Measurements from ENCODE around the gene CREB3L1. TPM values are rescaled to one million over a fixed set of nuclear protein-coding genes. Genes with fewer than 3 reads are reported as not detected.

Gene CREB3L1
- total and polyA plus RNA-seq, 4 donors, result 16.8 to 54.0 (median 36.8) TPM

- TF ChIP-seq CTCF (IDR thresholded peaks at IDR 0.05; ENCODE audit: control extremely low read depth, extremely low read depth), result no peak
- Histone ChIP-seq H3K36me3 (ENCODE audit: control insufficient read depth in 4 of 4, insufficient read depth in 4 of 4, low read length in 4 of 4) (peaks cover 0 to 25% (median 1%) of the 10 kb centered on the region in 4 donors), H3K4me3 (no peak overlapping the region), H3K27ac (ENCODE audit: low read depth in 1 of 2, low read length in 1 of 2) (no peak overlapping the region), H3K27me3 (ENCODE audit: control insufficient read depth in 3 of 3, insufficient read depth in 3 of 3, low read length in 2 of 3) (no peaks in the 10 kb centered on the region), H3K9me3 (ENCODE audit: control insufficient read depth in 4 of 4, insufficient read depth in 3 of 4, low read length in 3 of 4) (no peaks in the 10 kb centered on the region), H3K4me1 (ENCODE audit: control insufficient read depth in 5 of 5, insufficient read depth in 5 of 5, low read length in 5 of 5) (peaks cover 4 to 36% (median 21%) of the 10 kb centered on the region in 5 donors), H3K9ac (ENCODE audit: insufficient read depth in 1 of 2, low read length in 2 of 2) (no peak overlapping the region)
- DNase-seq (no peak), ATAC-seq (ENCODE audit: insufficient read depth, low FRiP score) (no peak)
- WGBS, 2 donors, result 89 to 92% methylated on average over 22 of the region's 22 CpGs
Measured at GRCh38 chr11:46366260-46366659, 88.8 kb downstream of the CREB3L1 start.

GRCh38 chr11:46366661-46367161 lies 89.2 kb downstream of the CREB3L1 start:
- Histone ChIP-seq H3K27ac (ENCODE audit: low read depth in 1 of 2, low read length in 1 of 2) (no peak overlapping the region), H3K27me3 (ENCODE audit: control insufficient read depth in 3 of 3, insufficient read depth in 3 of 3, low read length in 2 of 3) (no peaks in the 10 kb centered on the region), H3K9ac (ENCODE audit: insufficient read depth in 1 of 2, low read length in 2 of 2) (no peak overlapping the region), H3K36me3 (ENCODE audit: control insufficient read depth in 4 of 4, insufficient read depth in 4 of 4, low read length in 4 of 4) (peaks cover 0 to 29% (median 2%) of the 10 kb centered on the region in 4 donors), H3K4me3 (no peak overlapping the region), H3K4me1 (ENCODE audit: control insufficient read depth in 5 of 5, insufficient read depth in 5 of 5, low read length in 5 of 5) (peaks cover 4 to 32% (median 17%) of the 10 kb centered on the region in 5 donors), H3K9me3 (ENCODE audit: control insufficient read depth in 4 of 4, insufficient read depth in 3 of 4, low read length in 3 of 4) (no peaks in the 10 kb centered on the region)
- no peak for TF ChIP-seq CTCF (IDR thresholded peaks at IDR 0.05; ENCODE audit: control extremely low read depth, extremely low read depth)
- WGBS, 2 donors, result 93 to 95% methylated on average over 25 to 31 of the region's 31 CpGs
- ATAC-seq (ENCODE audit: insufficient read depth, low FRiP score) (no peak), DNase-seq (no peak)

GRCh38 chr11:46367244-46367915 lies 89.9 kb downstream of the CREB3L1 start:
- peak overlapping the region in 1 of 2 donors; percentile 33 for H3K27ac ChIP-seq (ENCODE audit: low read depth in 1 of 2, low read length in 1 of 2)
- peak; percentile 58 to 78 (median 70) for DNase-seq
- peak; percentile 85 for TF ChIP-seq CTCF (IDR thresholded peaks at IDR 0.05; ENCODE audit: control extremely low read depth, extremely low read depth)
- H3K36me3 ChIP-seq (ENCODE audit: control insufficient read depth in 4 of 4, insufficient read depth in 4 of 4, low read length in 4 of 4), result peaks cover 0 to 36% (median 3%) of the 10 kb centered on the region in 4 donors
- H3K9me3 ChIP-seq (ENCODE audit: control insufficient read depth in 4 of 4, insufficient read depth in 3 of 4, low read length in 3 of 4), result no peaks in the 10 kb centered on the region
- no peak overlapping the region for H3K9ac ChIP-seq (ENCODE audit: insufficient read depth in 1 of 2, low read length in 2 of 2)
- H3K27me3 ChIP-seq (ENCODE audit: control insufficient read depth in 3 of 3, insufficient read depth in 3 of 3, low read length in 2 of 3), result no peaks in the 10 kb centered on the region
- no peak overlapping the region for H3K4me3 ChIP-seq
- ATAC-seq (ENCODE audit: insufficient read depth, low FRiP score), result no peak
- 20 to 33% methylated on average over 28 to 32 of the region's 32 CpGs for WGBS, 2 donors
- H3K4me1 ChIP-seq (ENCODE audit: control insufficient read depth in 5 of 5, insufficient read depth in 5 of 5, low read length in 5 of 5), result peaks cover 2 to 25% (median 10%) of the 10 kb centered on the region in 5 donors

All from lung (tissue), 12 donors.